ENCODE results near the gene TBC1D26. TPM values are rescaled to one million over a fixed set of nuclear protein-coding genes. Genes with fewer than 3 reads are reported as not detected.
A peak's percentile ranks its signal among the peaks of the same experiment; 100 is the strongest.
"Not testable (repeated sequence)": the region's sequence is repeated elsewhere in the genome, so short reads cannot be mapped to it uniquely, and the experiment has no call there.

Gene TBC1D26
- total RNA-seq, 1 donor from 2014 or later = not detected

DNA sequence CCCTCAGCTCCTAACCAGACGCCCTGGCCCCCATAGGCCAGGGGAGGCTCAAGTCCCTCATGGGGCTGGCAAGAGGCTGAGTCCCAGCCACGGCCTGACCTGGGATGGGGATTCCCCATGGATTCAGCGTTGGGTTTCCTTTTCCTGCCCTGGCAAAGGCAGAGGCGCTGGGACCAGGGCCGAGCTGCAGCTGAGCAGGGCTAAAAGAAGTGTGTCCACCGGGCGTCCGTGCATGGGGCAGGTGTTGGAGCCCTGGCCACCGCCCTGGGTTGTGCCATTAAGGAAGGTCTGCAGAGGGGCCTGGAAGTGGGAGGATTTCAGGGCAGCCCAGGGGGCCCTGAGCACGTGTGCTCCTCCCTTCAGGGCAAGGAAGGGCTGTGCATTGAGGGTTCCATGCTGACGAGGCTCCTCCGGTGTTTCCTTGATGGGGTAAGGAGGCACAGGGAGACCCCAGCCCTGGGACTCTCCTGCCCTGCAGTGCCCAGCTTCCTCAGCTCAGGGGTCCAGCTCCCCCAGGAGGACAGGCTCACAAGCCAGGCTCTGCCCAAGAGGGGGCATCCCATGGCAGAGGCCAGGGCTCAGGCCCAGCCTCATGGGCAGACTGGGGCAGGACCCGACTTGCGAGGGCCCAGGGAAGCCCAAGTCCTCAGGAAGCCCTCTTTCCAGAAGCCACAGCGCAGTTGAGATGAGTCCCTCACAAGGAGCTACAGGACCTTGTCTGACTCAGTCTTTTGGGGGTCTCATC is 10.1 kb downstream of the TBC1D26 start:
- no peak for DNase-seq (ENCODE audit: low read depth)

DNA sequence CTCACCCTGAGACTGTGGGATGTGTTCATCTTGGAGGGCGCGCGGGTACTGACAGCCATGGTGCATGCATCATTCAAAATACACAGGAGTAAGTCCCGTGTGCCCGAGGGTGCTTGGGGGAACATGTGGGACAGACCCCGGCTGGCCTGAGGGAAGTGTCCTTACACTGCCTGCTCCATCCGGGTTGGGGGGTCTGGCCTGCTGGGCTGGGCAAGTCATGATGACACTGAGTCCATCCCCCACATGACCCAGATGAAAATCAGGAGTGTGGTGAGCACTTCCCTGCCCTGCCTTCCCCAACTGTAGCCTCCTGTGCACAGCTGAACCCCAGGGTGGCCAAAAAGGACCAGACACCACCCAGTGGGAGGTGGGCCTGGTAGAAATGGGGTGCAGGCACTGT is 10.8 kb downstream of the TBC1D26 start:
- Histone ChIP-seq H3K36me3 (ENCODE audit: control insufficient read depth, insufficient read depth, low read length) (no peaks in the 10 kb centered on the region), H3K4me3 (ENCODE audit: low read depth, low read length) (no peak overlapping the region), H3K27me3 (ENCODE audit: control insufficient read depth, insufficient read depth, low read length) (no peaks in the 10 kb centered on the region)
- TF ChIP-seq, protein P1, sequence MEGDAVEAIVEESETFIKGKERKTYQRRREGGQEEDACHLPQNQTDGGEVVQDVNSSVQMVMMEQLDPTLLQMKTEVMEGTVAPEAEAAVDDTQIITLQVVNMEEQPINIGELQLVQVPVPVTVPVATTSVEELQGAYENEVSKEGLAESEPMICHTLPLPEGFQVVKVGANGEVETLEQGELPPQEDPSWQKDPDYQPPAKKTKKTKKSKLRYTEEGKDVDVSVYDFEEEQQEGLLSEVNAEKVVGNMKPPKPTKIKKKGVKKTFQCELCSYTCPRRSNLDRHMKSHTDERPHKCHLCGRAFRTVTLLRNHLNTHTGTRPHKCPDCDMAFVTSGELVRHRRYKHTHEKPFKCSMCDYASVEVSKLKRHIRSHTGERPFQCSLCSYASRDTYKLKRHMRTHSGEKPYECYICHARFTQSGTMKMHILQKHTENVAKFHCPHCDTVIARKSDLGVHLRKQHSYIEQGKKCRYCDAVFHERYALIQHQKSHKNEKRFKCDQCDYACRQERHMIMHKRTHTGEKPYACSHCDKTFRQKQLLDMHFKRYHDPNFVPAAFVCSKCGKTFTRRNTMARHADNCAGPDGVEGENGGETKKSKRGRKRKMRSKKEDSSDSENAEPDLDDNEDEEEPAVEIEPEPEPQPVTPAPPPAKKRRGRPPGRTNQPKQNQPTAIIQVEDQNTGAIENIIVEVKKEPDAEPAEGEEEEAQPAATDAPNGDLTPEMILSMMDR (IDR thresholded peaks at IDR 0.05; ENCODE audit: insufficient read depth, low read length, severe bottlenecking) = no peak
- no peak for DNase-seq (ENCODE audit: low read depth)
- no peak for FAIRE-seq

More for the DNA sequence above, 10.1 kb downstream of the TBC1D26 start:
- TF ChIP-seq, protein P1 (IDR thresholded peaks at IDR 0.05; ENCODE audit: insufficient read depth, low read length, severe bottlenecking) = no peak
- no peaks in the 10 kb centered on the region for H3K27me3 ChIP-seq (ENCODE audit: control insufficient read depth, insufficient read depth, low read length)
- no peak overlapping the region for H3K4me3 ChIP-seq (ENCODE audit: low read depth, low read length)
- H3K36me3 ChIP-seq (ENCODE audit: control insufficient read depth, insufficient read depth, low read length) = no peaks in the 10 kb centered on the region
- FAIRE-seq = no peak

DNA sequence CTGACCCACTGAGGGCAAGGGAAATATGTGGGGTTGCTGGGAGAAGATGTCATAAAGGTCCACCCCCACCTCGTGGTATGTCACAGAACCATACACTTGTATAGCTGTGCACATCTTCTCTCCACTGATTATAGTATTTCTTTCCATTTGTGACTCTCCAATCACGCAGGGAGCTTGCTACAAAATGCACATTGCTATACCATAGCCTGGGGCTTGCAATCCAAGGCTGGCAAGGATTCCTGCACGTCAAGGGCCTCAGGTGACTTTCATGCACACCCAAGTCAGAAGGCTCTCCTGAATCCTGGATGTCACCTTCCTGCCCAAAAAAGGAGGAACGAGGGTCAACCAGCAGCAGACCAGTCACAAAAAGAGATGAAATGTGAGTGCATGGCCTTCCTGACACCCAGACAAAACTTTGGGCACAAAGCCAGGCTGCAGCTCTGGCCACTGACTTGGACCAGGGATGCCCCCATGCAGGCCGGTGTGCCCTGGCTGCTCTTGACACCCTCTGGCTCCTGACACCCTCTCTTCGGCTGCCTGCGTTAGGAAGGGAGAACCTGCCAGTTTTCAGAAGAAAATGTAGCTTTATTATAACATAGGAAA is 12.1 kb downstream of the TBC1D26 start:
- H3K36me3 ChIP-seq (ENCODE audit: control insufficient read depth, insufficient read depth, low read length) = no peaks in the 10 kb centered on the region
- TF ChIP-seq, protein P1 (IDR thresholded peaks at IDR 0.05; ENCODE audit: insufficient read depth, low read length, severe bottlenecking) = no peak
- DNase-seq (ENCODE audit: low read depth) = no peak
- no peak overlapping the region for H3K4me3 ChIP-seq (ENCODE audit: low read depth, low read length)
- no peaks in the 10 kb centered on the region for H3K27me3 ChIP-seq (ENCODE audit: control insufficient read depth, insufficient read depth, low read length)
- FAIRE-seq = no peak

DNA sequence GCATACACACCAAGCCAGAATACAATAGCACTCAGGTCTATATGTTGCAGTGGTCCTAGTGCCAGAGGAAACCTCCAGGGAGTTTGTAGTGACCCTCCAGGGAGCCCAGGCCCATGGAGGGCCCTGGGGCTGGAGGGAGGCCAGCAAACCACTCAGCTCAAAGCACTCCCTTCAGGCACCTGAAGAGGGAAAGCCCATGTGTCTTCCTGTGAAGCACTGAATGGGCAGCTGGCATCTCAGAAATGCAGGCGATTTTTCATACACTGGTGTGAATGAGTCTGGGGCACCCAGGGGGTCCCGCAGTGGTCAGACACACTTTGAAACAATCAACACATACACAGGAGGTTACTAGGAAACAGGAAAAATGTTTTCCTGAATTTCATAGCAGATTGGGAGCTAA is 12.8 kb downstream of the TBC1D26 start:
- TF ChIP-seq, protein P1 (IDR thresholded peaks at IDR 0.05; ENCODE audit: insufficient read depth, low read length, severe bottlenecking) = no peak
- no peak for DNase-seq (ENCODE audit: low read depth)
- H3K36me3 ChIP-seq (ENCODE audit: control insufficient read depth, insufficient read depth, low read length) = no peaks in the 10 kb centered on the region
- no peaks in the 10 kb centered on the region for H3K27me3 ChIP-seq (ENCODE audit: control insufficient read depth, insufficient read depth, low read length)
- H3K4me3 ChIP-seq (ENCODE audit: low read depth, low read length) = no peak overlapping the region
- FAIRE-seq = no peak

DNA sequence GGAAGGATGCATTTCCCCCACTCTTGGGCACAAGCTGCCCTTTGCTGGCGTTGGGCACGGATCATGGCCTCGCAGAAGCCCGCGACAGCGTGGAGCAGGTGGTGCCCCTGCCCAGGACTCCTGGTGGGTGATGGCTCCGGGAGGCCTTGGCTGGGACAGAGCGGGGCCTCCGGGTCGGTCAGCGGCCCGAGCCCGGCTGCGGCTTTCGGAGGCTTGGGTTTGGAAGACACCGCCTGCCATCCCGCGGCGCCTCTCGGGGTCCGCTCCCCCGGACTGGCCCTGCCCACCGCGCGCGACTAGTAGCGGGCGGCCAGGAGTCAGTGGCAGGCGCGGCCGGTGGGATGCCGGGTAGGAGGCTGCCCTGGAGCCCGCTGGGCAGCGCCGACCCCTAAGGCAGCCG is 17.3 kb downstream of the TBC1D26 start:
- FAIRE-seq; H3K36me3 ChIP-seq (ENCODE audit: control insufficient read depth, insufficient read depth, low read length); DNase-seq (ENCODE audit: low read depth); H3K4me3 ChIP-seq (ENCODE audit: low read depth, low read length); H3K27me3 ChIP-seq (ENCODE audit: control insufficient read depth, insufficient read depth, low read length): not testable (repeated sequence)

DNA sequence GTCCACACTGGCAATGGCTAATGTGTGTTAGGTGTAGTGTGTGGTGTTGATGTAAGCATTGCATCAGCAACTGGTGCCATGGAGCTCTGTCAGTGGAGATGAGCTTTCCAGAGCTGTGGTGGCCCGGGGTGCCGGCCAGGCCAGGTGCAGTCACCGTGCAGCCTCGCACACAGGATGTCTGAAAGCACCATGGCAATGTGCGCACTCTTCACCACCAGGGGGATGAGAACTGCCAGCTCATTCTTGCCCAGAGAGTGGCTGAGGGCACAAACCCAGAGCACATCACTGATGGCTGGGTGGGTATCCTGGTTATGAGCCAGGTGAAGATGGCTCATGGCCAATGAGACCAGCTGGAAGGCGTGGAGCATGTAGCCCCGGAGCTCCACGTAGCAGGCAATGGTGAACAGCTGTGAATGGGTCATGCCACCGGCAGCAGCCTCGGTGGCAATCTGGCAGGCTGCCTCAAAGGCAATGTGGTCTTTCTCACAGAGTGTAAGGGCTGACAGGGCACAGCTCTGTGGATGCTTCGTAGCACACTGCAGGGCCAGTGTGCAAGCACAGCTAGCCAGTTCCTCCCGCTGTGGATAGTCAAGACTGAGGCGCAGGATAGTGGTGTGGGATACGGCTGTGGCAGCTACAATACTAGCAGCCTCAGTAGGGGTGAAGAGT is 36.9 kb downstream of the TBC1D26 start:
- not testable (repeated sequence) for DNase-seq (ENCODE audit: low read depth); H3K27me3 ChIP-seq (ENCODE audit: control insufficient read depth, insufficient read depth, low read length); H3K36me3 ChIP-seq (ENCODE audit: control insufficient read depth, insufficient read depth, low read length); H3K4me3 ChIP-seq (ENCODE audit: low read depth, low read length)
- peak; percentile 83 for FAIRE-seq

DNA sequence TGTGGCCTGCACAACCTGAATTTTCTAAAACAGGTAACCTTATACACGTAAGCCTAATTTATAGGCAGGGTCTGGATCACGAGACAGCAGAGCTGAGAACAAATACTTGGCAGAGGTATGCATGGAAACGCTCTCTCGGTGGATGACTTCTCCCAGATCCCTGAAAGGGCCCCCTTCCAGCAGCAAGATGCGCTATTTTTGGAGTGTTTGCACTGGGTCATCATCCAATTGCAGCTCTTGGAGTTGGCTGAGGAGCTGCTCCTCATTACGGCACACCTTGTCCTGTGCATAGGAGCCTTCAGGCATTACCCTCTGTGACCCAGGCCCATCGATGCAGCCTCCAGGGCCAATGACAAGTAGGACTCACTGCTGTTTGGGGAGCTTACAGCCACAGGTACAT is 38.6 kb downstream of the TBC1D26 start:
- H3K27me3 ChIP-seq (ENCODE audit: control insufficient read depth, insufficient read depth, low read length); H3K36me3 ChIP-seq (ENCODE audit: control insufficient read depth, insufficient read depth, low read length); DNase-seq (ENCODE audit: low read depth); H3K4me3 ChIP-seq (ENCODE audit: low read depth, low read length): not testable (repeated sequence)
- peak; percentile 77 for FAIRE-seq

Measured in bronchial epithelial cell (primary cell).